Activated CD8-positive, alpha-beta T cell treated with anti-CD3 and anti-CD28 coated beads for 36 hours (primary cell): Measurements from ENCODE around the gene RNU6-1. TPM values are rescaled to one million over a fixed set of nuclear protein-coding genes. Genes with fewer than 3 reads are reported as not detected.

Source experiments
- ATAC-seq: fragments of 200-7000 bp; cut with Tn5 transposase; one replicate; pipeline ENCODE4 v1.10.0; 2021; ENCODE audit warnings: mild to moderate bottlenecking, moderate library complexity
- CTCF ChIA-PET: fragments of 350-600 bp; sonication (Branson Sonifier 250); formaldehyde crosslinking; loops from one replicate; lab custom pipeline; 2021; ENCODE audit warnings: antibody characterized with exemption; lab: Charles Lee
- POLR2A ChIA-PET: fragments of 350-600 bp; sonication (Branson Sonifier 250); formaldehyde crosslinking; loops from one replicate; lab custom pipeline; 2021; ENCODE audit warnings: antibody characterized with exemption; lab: Charles Lee
- DNase-seq: peaks from one replicate; pipeline ENCODE4 v3.0.0-alpha.2; 2020
- H3K27ac Mint-ChIP-seq: one replicate; pipeline ENCODE4 v1.8.0; 2021; ENCODE audit warnings: mild to moderate bottlenecking, mixed read lengths
- H3K27me3 Mint-ChIP-seq: one replicate; pipeline ENCODE4 v1.8.0; 2021; ENCODE audit warnings: mixed read lengths
- H3K36me3 Mint-ChIP-seq: one replicate; pipeline ENCODE4 v1.8.0; 2021; ENCODE audit warnings: low read depth, mixed read lengths
- H3K4me1 Mint-ChIP-seq: one replicate; pipeline ENCODE4 v1.8.0; 2021; ENCODE audit warnings: low read depth, mixed read lengths
- H3K4me3 Mint-ChIP-seq: one replicate; pipeline ENCODE4 v1.8.0; 2021; ENCODE audit warnings: mild to moderate bottlenecking, moderate library complexity, mixed read lengths
- H3K9me3 Mint-ChIP-seq: one replicate; pipeline ENCODE4 v1.8.0; 2021; ENCODE audit warnings: mixed read lengths
- intact Hi-C: fragments of 100-400 bp; cut with micrococcal nuclease; formaldehyde crosslinking; loops from one replicate; pipeline ENCODE4 v1.10.0; 2022
- total RNA-seq, 2 experiments: library from RNA; stranded (reverse); gene quantifications; one replicate each; pipeline ENCODE4 v1.2.3, GENCODE V29; 2021
- TF ChIP-seq, protein P1 (sequence below): fragments of 200-600 bp; IDR thresholded peaks from one replicate; pipeline ENCODE4 v1.8.0; 2022; ENCODE audit warnings: antibody characterized with exemption, mild to moderate bottlenecking

The RNU6-1 gene
- total RNA-seq, 2 experiments from 2014 or later: not detected

GRCh38 chr15:67849538-67849937 lies 9.7 kb upstream of the RNU6-1 start:
- H3K27ac Mint-ChIP-seq: no peak overlapping the region
- intact Hi-C loops: no loop called here
- POLR2A ChIA-PET: no interaction called here
- H3K27me3 Mint-ChIP-seq: peaks cover 2% of the 10 kb centered on the region
- TF ChIP-seq, protein P1, sequence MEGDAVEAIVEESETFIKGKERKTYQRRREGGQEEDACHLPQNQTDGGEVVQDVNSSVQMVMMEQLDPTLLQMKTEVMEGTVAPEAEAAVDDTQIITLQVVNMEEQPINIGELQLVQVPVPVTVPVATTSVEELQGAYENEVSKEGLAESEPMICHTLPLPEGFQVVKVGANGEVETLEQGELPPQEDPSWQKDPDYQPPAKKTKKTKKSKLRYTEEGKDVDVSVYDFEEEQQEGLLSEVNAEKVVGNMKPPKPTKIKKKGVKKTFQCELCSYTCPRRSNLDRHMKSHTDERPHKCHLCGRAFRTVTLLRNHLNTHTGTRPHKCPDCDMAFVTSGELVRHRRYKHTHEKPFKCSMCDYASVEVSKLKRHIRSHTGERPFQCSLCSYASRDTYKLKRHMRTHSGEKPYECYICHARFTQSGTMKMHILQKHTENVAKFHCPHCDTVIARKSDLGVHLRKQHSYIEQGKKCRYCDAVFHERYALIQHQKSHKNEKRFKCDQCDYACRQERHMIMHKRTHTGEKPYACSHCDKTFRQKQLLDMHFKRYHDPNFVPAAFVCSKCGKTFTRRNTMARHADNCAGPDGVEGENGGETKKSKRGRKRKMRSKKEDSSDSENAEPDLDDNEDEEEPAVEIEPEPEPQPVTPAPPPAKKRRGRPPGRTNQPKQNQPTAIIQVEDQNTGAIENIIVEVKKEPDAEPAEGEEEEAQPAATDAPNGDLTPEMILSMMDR: no peak
- no peaks in the 10 kb centered on the region for H3K36me3 Mint-ChIP-seq
- ATAC-seq: no peak
- no peak for DNase-seq
- H3K4me1 Mint-ChIP-seq: peaks cover 4% of the 10 kb centered on the region
- peaks cover 1% of the 10 kb centered on the region for H3K9me3 Mint-ChIP-seq
- no peak overlapping the region for H3K4me3 Mint-ChIP-seq
- CTCF ChIA-PET: no interaction called here

DNA sequence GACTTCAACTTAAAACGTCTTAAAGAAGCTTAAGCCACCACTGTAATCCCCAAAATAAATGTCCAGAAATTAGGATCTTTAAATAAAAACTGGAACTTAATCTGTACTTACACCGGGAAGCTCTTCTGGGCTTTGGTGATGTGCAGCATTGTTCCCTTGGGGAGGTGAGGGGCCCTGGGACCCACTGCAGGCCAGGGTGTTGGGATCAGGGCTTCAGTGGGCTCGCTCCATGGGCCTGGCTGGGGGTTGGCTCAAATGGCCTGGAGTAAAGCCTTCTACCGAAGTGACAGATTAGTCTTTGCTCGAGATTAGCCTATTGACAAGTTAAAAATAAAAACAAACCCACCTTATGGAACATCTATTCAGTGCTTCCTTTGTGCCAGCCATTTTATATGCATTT lies 6.1 kb upstream of the RNU6-1 start:
- no peaks in the 10 kb centered on the region for H3K9me3 Mint-ChIP-seq
- CTCF ChIA-PET: interaction anchor here (1.5 kb wide), 1 partner anchor 17 kb away, joined by 4 read pairs; no protein-coding TSS in a partner anchor
- no peak overlapping the region for H3K27ac Mint-ChIP-seq
- TF ChIP-seq, protein P1: no peak
- DNase-seq: no peak
- intact Hi-C loops: no loop called here
- POLR2A ChIA-PET: interaction anchor here (0.6 kb wide), 1 partner anchor 481 kb away, joined by 3 read pairs; no protein-coding TSS in a partner anchor
- H3K4me3 Mint-ChIP-seq: no peak overlapping the region
- H3K27me3 Mint-ChIP-seq: no peaks in the 10 kb centered on the region
- H3K36me3 Mint-ChIP-seq: no peaks in the 10 kb centered on the region
- peaks cover 4% of the 10 kb centered on the region for H3K4me1 Mint-ChIP-seq
- ATAC-seq: no peak

GRCh38 chr15:67843571-67844387 lies 3.9 kb upstream of the RNU6-1 start:
- Mint-ChIP-seq H3K27ac (no peak overlapping the region), H3K36me3 (peaks cover 2% of the 10 kb centered on the region), H3K9me3 (no peaks in the 10 kb centered on the region), H3K4me3 (no peak overlapping the region), H3K4me1 (peaks cover 12% of the 10 kb centered on the region), H3K27me3 (peaks cover 2% of the 10 kb centered on the region)
- DNase-seq (no peak), ATAC-seq (no peak)
- intact Hi-C loops: no loop called here
- POLR2A ChIA-PET: interaction anchor here (1.0 to 1.3 kb wide), 2 partner anchors 210 to 434 kb away, joined by 3 read pairs; partner anchors contain the start of genes FEM1B and PIAS1
- TF ChIP-seq, protein P1: no peak
- CTCF ChIA-PET: no interaction called here

GRCh38 chr15:67843092-67843501 lies 3.3 kb upstream of the RNU6-1 start:
- Mint-ChIP-seq H3K27me3 (peaks cover 2% of the 10 kb centered on the region), H3K9me3 (no peaks in the 10 kb centered on the region), H3K27ac (no peak overlapping the region), H3K36me3 (peaks cover 2% of the 10 kb centered on the region), H3K4me3 (no peak overlapping the region), H3K4me1 (peaks cover 12% of the 10 kb centered on the region)
- intact Hi-C loops: no loop called here
- CTCF ChIA-PET: interaction anchor here (1.1 kb wide), 1 partner anchor 21 kb away, joined by 3 read pairs; no protein-coding TSS in a partner anchor
- POLR2A ChIA-PET: interaction anchor here (1.3 kb wide), 1 partner anchor 211 kb away, joined by 3 read pairs; the partner anchor contains the start of gene PIAS1
- TF ChIP-seq, protein P1: no peak
- no peak for DNase-seq
- no peak for ATAC-seq

GRCh38 chr15:67841513-67841762 lies 1.6 kb upstream of the RNU6-1 start:
- H3K4me1 Mint-ChIP-seq: peaks cover 12% of the 10 kb centered on the region
- H3K27me3 Mint-ChIP-seq: peaks cover 8% of the 10 kb centered on the region
- ChIA-PET CTCF (interaction anchor here (1.5 to 2.0 kb wide), 3 partner anchors 22 to 384 kb away, joined by 4 to 5 read pairs (median 4); no protein-coding TSS in a partner anchor), POLR2A (interaction anchor here (0.6 kb wide), 1 partner anchor 22 kb away, joined by 4 read pairs; no protein-coding TSS in a partner anchor)
- TF ChIP-seq, protein P1: no peak
- intact Hi-C loops: no loop called here
- peaks cover 2% of the 10 kb centered on the region for H3K36me3 Mint-ChIP-seq
- H3K4me3 Mint-ChIP-seq: peak overlapping the region; percentile 84
- no peak overlapping the region for H3K27ac Mint-ChIP-seq
- H3K9me3 Mint-ChIP-seq: no peaks in the 10 kb centered on the region
- DNase-seq (no peak), ATAC-seq (no peak)
